ENCODE data around the gene RAP1GAP.

The RAP1GAP gene

DNA sequence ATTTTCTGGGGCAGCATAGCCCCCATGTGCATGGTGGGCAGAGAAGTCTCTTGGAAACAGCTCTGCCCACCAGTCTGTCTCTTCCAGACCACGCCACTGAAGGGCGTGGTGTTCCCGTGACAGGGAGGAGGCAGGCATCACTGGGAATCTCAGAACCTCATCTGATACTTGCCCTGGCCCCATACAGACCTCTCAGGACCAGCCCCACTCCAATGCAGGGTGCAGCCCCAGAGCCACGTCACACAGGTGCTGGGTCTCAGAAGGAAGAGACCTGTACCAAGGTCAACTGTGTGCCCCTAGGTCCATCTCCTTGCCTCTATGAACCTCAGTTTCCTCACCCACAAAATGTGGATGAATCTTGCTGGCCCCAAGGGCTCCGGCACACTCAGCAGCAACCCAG is 7.3 kb downstream of the RAP1GAP start:
- no peak for DNase-seq

- no peak for DNase-seq
These were observed 9.2 kb downstream of the RAP1GAP start for GRCh38 chr1:21659924-21660326.

DNA sequence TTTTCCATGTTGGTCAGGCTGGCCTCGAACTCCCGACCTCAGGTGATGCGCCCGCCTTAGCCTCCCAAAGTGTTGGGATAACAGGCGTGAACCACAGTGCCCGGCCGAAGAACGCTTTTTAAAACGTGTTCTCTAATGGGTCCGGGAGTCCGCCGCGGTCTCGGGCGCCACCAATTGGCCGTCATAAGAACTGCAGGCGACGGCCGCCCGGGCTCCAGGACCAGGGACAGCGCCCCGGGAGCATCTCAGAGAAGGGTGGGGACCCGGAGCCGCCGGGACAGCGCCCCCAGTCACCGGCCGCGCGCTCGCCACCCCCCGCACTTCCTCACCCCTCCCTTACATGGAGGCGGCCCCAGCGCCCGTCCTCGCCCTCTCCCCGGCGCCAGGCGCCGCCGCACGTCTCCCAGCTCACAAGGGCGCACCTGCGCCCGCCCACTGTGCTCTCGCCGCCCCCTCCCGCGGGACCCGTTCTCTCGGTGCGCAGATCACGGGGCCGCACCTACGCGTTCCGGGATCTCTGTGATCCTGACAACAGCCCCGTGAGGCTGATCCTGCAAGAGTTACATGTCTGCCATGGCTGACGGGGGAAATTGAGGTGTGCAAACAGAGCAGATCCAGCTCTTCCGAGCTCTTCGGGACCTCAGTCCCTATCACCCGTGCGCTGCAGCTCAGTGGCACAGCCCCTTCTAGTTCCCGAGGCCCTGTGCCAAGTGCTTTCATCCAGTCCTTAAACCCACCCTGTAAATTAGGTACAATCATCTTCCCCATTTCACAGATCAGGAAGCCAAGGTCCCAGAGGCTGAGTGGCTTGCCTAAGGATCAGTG is 9.8 kb downstream of the RAP1GAP start:
- peak; percentile 91 for DNase-seq

DNA sequence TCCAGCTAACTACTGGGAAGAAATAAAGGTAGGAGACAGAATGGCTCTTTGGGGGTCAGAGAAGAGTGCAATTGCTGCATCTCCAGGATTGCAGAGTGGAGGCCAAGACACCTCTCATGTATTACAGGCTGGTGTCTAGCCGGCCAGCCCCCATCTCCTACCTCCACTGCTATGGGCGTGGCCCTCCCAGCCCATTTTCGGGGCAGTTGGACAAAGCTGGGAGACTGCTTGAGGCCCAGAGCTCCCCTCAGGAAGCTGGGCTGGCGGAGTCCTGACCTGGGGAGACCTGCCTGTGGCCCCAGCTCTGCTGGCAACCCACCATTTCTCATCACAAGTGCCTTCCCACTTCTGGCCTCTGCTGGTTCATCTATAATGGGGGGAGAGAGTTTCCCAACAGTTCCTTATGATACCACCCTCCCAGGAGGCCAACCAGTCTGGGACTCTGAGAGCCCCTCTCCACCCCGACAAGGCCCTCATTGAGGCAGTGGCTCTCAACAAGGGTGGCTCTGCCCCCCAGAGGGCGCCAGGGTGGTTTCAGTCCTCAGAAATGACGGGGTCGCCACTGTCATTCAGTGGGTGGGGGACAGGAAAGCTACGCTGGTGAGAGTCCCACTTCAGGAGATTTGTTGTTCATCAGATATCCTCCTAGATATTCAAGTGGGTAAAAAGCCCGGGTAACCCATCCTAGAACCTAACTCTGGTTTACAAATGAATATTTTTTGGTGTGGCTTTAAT is 11.5 kb downstream of the RAP1GAP start:
- no peak for DNase-seq

DNA sequence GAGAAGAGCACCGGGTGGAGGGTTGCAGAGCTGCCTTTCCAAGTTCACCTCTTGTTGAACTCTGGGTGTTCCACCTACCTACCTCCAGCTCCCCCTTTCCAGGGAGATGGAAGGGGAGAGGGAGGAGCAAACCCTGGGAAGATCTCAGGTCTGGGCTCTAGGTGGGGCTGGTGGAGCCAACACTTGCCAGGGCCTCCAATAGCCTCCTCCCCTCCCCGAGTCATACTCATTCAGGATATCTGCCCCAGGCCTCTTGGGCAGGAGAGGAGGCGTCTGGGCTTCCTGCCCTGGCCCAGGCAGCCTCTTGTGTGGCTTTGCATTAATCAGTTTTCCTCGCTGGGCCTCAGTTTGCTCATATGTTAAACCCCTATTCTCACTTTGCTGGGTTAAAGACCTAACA is 13.4 kb downstream of the RAP1GAP start:
- peak; percentile 85 for DNase-seq

- no peak for DNase-seq
These were observed 13.9 kb downstream of the RAP1GAP start for GRCh38 chr1:21655259-21655658.

DNA sequence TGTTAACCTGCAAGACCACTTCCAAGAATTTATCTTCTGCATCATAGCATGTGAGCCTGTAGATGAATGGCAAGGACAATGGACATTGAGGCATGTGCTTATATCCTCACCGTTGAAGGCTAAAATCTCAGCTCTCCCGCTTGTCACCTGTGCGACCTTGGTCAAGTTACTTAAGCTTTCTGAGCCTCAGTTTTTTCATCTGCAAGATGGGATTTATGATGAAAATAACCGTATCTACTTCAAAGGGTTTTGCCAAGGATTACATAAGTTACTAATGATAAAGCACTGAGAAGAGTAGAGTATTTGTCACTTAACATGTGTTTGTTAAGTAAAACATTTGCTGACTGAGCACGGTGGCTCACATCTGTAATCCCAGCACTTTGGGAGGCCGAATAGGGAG is 14.9 kb downstream of the RAP1GAP start:
- DNase-seq = no peak

GRCh38 chr1:21653744-21654100 is 15.4 kb downstream of the RAP1GAP start:
- DNase-seq = no peak

- no peak for DNase-seq
These were observed 16.0 kb downstream of the RAP1GAP start for GRCh38 chr1:21652937-21653743.

- no peak for DNase-seq
These were observed 16.8 kb downstream of the RAP1GAP start for GRCh38 chr1:21652101-21652936.

DNA sequence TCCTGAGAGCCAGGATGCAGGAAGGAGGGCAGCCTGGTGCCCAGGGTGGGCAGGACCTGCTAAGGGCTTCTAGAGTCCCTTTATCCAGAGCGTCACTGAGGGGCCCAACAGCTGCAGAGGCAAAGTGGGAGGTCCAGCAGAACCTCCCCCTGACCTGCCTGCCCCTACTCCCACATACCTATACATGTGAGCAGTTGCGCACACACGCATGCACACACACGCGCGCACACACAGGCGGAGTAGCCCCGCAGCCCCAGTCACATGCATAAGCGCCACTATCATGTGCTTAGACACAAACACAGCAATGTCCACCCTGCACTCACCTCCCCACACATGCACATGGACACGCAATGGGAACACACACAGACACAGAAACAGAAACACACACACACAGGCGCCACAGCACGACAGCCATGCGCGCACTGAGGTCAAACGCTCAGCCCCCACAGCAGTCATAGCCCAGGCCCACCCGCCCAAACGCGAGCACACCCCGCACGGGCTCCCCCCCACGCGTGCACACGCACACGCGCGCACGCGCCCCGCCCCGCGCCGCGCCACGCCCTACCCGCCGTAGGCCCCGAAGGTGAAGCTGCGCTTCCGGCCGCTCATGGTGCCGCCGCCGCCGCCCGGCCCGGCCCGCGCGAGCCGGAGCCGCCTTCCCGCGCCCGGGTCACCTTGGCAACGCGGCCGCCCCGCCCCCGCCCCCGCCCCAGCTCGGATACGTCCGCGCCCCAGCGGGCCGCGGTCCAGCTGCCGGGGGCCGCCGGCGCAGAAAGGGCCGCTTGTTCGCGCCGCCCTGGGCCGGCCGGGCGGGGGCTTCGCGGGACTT is 17.7 kb downstream of the RAP1GAP start:
- DNase-seq = peak; percentile 80

DNA sequence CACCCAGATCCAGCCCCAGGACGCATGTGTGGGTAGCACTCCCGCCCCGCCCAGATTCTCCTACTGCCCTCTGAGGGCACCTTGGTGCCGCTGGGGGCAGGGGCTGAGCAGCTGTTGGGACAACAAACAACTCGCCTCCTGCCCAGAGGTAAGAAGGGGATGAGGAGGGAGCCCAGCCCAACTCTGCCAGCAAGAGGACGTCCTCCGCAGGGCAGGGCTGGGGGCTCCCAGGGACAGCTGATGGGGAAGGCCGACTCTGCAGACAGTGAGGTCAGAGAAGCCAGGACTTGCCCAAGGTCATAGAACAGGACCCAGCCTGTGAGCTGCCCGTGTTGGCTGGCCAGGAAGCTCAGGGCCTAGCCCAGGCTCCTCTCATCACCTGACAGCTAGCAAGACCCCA is 18.8 kb downstream of the RAP1GAP start:
- no peak for DNase-seq

- DNase-seq = no peak
These were observed 19.8 kb downstream of the RAP1GAP start for GRCh38 chr1:21649315-21649714.

DNA sequence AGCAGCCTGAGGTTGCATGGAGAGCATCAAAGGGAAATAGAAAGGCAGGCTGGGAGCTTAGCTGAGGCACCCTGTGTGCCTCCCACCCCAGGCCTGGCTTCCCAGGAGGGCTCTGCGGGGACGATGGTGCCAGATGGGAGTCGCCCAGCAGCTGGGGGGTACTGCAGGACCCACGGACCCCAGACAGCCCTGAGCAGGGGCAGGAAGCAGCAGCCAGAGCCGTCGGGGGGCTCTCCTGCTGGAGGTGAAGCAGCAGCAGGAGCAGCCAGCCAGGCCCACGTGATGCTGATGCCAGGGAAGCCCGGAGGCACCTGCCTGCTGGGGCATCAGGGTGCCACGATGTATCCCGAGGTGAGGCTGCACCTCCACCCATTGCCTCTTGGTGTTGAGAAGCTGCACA is 20.4 kb downstream of the RAP1GAP start:
- DNase-seq = no peak

DNA sequence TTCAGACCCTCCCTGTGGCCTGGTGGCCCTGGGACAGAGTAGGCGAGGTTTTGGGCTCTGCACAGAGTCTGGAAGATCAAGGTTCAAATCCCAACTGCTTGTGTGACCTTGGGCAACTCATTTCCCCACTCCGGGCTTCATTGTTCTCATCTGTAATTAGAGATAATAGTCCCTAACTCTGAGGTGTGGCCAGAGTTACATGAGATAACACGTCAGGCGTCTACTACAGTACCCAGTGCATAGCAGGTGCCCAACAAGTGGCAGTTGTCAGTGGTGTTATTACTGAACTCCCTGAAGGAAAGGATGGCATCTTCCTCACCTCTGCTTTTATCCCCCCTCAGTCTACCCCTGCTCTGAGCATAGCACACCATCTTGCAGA is 20.8 kb downstream of the RAP1GAP start:
- no peak for DNase-seq

GRCh38 chr1:21647431-21648351 is 21.5 kb downstream of the RAP1GAP start:
- DNase-seq = peak; percentile 91

DNA sequence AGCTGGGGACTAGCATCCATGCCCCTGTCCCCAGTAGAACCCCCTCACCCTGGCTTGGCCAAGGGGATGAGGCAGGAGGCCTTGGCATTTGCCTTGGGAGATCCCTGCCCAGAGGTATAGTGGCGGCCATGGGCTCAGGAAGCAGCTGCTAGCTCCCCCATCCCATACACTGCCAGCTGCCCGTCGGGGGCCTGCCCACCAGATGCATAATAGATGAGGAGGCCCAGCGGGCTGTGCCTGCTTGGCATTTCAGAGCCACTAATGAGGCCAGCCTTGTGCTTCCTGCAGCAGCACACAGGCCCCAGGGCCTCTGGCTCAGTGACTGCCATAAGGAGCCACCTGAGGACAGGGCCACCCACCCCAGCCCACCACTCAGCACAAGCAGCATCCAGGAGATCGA is 23.6 kb downstream of the RAP1GAP start:
- DNase-seq = no peak

DNA sequence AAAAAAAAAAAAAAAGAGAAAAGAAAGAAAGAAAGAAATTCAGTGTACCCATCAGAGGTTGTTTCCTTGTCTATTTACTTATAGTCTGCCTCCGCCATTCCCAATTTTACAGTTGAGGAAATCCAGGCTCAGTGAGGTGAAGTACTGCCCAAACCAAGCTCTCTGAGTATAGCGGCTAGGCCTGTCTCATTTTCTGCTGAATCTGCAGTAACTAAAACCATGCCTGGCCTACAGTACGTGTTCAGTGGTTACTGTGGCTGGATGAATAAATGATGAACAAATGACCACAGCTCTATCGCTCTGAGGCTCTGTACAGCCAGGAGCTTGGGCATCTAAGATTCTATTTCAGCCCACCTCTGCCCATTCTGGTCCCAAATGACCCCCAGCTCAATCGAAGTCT is 24.3 kb downstream of the RAP1GAP start:
- DNase-seq = no peak

DNA sequence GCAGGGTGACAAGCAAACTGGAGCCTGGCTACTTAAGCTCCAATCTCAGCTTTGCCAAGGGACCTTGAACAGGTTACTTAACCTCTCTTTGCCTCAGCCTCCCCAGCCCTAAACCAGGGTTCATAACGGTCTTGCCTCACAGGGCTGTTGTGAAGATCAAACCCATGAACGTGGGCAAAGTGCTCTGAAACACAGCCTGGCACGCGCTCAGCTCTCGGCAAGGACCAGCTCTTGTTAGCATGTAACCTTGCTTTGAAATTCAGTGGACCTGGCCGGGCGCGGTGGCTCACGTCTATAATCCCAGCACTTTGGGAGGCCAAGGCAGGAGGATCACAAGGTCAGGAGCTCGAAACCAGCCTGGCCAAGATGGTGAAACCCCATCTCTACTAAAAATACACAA is 24.8 kb downstream of the RAP1GAP start:
- DNase-seq = no peak

DNA sequence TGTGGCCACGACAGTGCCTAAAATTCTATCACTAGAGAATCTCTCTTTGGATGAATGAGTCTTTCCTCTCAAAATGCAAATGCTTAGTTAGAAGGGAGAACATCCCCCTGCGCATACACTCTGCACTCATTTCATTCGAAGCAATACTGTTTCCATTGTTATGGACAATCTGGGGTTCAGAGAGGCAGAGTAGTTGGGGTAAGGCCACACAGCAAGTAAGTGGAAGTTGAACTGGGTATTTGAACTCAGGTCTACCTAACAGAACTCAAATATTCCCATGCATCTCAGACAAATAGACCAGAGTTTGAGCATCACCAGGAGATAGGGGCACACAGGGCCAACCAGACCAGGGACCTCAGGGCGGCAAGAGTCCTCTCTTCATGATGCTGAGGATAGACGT is 25.5 kb downstream of the RAP1GAP start:
- no peak for DNase-seq

Measured in islet precursor cell (in vitro differentiated cells).